Measurements from ENCODE around the gene TLE1.
"Not testable (repeated sequence)": the region's sequence is repeated elsewhere in the genome, so short reads cannot be mapped to it uniquely, and the experiment has no call there.

Gene TLE1

GRCh38 chr9:81609782-81610739 lies 79.3 kb downstream of the TLE1 start:
- no peak overlapping the region for H3K4me3 ChIP-seq (ENCODE audit: low read length)
- DNase-seq (ENCODE audit: low read depth, low spot score) = peak; percentile 89

DNA sequence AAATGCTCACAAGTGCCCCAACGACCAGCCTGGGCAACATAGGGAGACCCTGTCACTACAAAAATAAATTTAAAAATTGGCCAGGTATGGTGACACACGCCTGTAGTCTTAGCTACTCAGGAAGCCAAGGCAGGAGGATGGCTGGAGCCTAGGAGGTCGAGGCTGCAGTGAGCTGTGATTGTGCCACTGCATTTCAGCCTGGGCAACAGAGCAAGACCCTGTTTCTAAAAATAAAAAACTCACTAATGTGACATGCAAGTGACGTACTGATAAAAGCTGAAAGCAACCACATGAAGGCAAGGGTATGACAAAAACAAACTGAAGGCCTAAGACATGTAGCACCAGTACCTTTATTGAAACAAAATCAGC lies 81.1 kb downstream of the TLE1 start:
- no peak overlapping the region for H3K4me3 ChIP-seq (ENCODE audit: low read length)
- DNase-seq (ENCODE audit: low read depth, low spot score) = no peak

DNA sequence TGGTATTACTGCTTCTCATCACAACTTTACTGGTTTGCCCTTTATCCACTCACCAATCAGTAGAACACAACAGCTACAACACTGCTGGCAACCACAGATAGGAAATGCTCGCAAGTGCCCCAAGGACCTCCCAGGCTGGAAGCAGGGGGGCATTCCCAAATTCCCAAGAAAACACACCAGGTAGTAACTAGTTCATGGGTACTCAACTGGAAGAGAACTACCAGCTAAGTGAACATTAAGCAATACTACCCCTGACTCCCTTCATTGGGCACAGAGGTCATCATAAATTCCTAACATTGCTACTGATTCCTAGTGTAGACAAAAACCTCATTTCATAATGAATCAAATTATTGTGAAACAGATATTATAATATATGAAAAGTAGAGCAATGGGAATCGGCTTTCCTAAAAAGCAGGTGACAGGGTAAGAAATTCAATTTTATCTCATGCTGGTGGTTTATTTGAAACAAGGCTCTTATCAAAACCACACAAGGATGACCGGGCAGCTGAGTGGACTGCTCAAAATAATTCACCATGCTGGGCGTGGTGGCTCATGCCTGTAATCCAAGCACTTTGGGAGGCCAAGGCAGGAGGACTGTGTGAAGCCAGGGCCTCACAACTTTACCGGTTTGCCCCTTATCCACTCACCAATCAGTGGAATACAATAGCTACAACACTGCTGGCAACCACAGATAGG lies 81.6 kb downstream of the TLE1 start:
- DNase-seq (ENCODE audit: low read depth, low spot score) = no peak
- no peak overlapping the region for H3K4me3 ChIP-seq (ENCODE audit: low read length)

DNA sequence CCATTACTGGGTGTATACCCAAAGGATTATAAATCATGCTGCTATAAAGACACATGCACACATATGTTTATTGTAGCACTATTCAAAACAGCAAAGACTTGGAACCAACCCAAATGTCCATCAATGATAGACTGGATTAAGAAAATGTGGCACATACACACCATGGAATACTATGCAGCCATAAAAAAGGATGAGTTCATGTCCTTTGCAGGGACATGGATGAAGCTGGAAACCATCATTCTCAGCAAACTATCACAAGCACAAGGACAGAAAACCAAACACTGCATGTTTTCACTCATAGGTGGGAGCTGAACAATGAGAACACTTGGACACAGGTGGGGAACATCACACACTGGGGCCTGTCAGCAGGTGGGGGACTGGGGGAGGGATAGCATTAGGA lies 83.1 kb downstream of the TLE1 start:
- not testable (repeated sequence) for DNase-seq (ENCODE audit: low read depth, low spot score); H3K4me3 ChIP-seq (ENCODE audit: low read length)

DNA sequence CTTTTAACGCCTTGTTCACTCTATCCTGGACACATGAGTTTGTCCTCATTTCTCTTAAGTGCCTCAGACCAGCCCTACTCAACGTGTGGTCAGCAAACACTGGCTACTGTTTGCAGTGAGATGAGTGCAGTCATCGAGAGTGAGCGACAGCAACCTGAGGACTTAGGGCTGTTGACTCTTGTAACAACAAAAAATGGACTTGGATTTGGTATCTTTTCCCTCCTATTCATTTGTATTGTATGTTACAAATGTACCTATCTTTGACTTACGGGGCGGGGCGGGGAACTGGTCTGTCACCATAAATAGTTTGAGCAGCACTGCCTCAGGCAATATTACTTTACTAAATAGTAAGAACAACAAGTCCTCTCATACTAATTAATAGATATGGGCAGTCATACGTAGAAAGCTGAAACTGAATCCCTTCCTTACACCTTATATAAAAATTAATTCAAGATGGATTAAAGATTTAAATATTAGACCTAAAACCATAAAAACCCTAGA lies 84.1 kb downstream of the TLE1 start:
- no peak overlapping the region for H3K4me3 ChIP-seq (ENCODE audit: low read length)
- DNase-seq (ENCODE audit: low read depth, low spot score) = no peak

GRCh38 chr9:81604306-81605169 lies 84.8 kb downstream of the TLE1 start:
- no peak overlapping the region for H3K4me3 ChIP-seq (ENCODE audit: low read length)
- DNase-seq (ENCODE audit: low read depth, low spot score) = no peak

DNA sequence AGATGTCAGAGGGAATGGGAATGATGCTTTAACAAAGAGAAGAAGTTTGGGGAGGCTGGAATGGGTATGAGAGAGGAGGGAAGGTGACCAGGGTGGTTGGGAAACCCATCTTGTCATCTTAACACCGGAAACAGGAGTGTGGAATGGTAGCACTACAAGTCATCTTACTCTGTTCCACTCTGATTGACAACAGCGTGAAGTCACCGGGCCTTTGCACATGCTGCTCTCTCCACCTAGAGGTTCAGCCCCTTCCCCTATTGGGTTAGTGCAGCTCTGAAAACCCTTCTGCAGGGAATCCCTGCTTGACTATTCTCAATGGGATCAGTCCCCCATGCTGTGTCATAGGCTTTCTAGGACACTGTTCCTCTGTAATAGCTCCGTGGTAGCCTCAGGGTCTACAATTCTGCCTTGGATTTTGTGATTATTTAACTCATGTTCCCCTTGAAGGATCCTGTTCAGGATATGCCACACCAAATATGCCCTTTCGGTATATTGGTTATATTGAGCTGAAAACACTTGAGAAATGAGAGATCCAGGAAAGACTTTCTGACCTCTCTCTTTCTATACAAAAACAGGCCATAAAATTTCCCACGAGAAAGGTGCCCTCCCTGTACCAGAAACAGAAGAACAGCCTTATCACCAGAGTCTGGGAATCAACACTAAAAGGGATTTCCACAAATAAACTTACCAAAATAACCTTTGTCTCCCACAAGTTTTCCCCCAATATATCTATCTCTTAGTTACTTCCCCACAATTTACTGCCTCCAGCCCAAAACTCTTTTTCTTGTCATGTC lies 86.3 kb downstream of the TLE1 start:
- H3K4me3 ChIP-seq (ENCODE audit: low read length) = no peak overlapping the region
- no peak for DNase-seq (ENCODE audit: low read depth, low spot score)

DNA sequence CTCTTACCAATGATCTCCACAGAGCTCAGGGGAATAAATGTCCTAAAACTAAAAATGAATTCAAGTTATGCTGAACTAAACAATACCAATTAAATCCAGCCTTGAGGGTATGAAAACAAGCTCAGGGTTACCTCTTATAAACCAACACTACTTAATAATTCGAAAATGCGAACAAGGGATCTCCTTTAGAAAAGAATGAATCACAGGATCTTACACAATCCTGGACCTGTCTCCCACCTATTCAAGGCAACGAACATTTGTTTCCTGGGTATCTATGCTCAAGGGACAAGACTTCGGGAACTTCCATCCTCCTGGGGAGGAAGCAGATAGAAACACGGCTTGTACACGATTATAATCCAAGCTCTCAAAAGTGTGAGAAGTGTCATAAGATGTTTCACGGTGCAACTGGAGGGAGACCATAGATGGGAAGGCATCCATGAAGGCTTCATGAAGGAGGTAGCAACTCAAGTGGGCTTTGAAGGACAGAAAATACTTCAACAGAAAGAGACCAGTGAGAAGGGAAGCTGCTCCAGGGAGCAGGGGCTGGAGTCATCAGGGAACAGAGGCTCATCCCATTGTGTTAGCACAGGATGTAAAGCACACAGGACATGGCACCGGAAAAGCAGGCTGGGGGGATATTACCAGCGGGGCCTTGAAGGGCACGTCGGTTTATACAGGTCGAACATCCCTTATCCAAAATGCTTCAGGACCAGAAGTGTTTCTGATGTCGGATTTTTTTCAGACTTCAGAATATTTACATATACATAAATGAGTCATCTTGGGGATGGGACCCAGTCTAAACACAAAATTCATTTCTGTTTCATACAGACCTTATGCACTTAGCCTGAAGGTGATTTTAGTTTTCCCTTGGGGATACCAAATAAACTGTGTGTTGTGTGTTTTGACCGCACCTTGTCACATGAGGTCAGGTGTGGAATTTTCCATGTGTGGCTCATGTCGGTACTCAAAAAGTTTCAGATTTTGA lies 87.4 kb downstream of the TLE1 start:
- H3K4me3 ChIP-seq (ENCODE audit: low read length) = no peak overlapping the region
- no peak for DNase-seq (ENCODE audit: low read depth, low spot score)

DNA sequence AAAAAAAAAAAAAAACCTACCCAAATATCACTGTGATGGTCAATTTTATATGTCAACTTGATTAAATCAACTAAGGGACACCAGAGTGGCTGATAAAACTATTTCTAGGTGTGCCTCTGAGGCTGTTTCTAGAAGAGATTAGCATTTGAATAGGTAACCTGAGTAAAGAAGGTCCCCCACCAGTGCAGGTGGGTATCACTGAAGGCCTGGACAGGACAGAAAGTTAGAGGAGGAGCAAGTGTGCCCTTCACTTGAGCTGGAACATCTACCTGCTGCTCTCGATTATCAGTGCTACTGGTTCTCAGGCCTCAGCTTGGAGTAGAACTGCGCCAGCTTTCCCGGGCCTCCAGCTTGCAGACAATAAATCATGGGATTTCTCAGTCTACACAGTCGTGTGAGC lies 88.7 kb downstream of the TLE1 start:
- no peak overlapping the region for H3K4me3 ChIP-seq (ENCODE audit: low read length)
- DNase-seq (ENCODE audit: low read depth, low spot score) = no peak

GRCh38 chr9:81599837-81600236 lies 89.5 kb downstream of the TLE1 start:
- no peak for DNase-seq (ENCODE audit: low read depth, low spot score)
- H3K4me3 ChIP-seq (ENCODE audit: low read length) = no peak overlapping the region

- H3K4me3 ChIP-seq (ENCODE audit: low read length) = no peak overlapping the region
- no peak for DNase-seq (ENCODE audit: low read depth, low spot score)
Measured at GRCh38 chr9:81598811-81599210, 90.5 kb downstream of the TLE1 start.

- no peak overlapping the region for H3K4me3 ChIP-seq (ENCODE audit: low read length)
- DNase-seq (ENCODE audit: low read depth, low spot score) = no peak
Measured at GRCh38 chr9:81598123-81598497, 91.2 kb downstream of the TLE1 start.

DNA sequence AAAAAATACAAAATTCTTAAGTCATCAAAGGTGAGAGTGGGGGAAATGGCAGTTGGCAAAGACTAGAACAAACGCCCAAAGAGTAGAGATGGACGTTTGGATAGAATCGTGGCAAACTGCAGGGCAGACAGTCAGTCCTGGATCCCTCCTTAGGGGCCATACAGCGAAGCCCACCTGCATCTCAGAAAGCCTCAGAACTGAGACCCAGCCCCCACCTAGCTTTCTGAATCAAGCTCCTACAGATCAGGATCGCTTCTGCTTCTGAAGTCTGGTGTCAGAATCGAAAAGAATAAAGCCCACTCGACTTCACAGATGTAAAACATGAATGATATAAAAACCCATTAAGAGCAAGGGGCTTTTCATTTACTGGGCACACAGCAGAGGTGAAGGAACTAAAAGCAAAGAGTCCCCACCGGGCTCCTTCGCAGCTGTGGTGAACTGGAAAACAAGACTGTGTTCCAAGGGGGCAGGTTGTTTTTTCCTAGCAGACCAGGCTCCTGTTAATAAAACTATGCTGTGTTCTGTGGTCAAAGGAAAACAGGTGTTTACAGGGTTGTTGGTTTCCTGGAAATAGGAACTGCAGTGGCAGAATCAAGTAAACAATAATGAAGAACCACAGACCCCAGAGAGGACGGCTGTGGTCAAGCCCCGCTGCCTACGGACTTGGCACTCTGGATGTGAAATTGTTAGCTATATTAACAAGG lies 91.8 kb downstream of the TLE1 start:
- peak overlapping the region; percentile 32 for H3K4me3 ChIP-seq (ENCODE audit: low read length)

GRCh38 chr9:81596679-81597418 lies 92.5 kb downstream of the TLE1 start:
- peak; percentile 86 for DNase-seq (ENCODE audit: low read depth, low spot score)
- peak overlapping the region; percentile 32 for H3K4me3 ChIP-seq (ENCODE audit: low read length)

More for the DNA sequence above, 91.8 kb downstream of the TLE1 start:
- DNase-seq (ENCODE audit: low read depth, low spot score) = no peak

GRCh38 chr9:81595887-81596543 lies 93.3 kb downstream of the TLE1 start:
- no peak for DNase-seq (ENCODE audit: low read depth, low spot score)
- H3K4me3 ChIP-seq (ENCODE audit: low read length) = no peak overlapping the region

- DNase-seq (ENCODE audit: low read depth, low spot score); H3K4me3 ChIP-seq (ENCODE audit: low read length): not testable (repeated sequence)
Measured at GRCh38 chr9:81595293-81595692, 94.1 kb downstream of the TLE1 start.
